K562 (cell line): Measurements from ENCODE around the gene RBM26. TPM values are rescaled to one million over a fixed set of nuclear protein-coding genes. Genes with fewer than 3 reads are reported as not detected.

Experiments
- ATAC-seq: fragments of 200-7000 bp; cut with Tn5 transposase; 3 replicates; pipeline ENCODE4 v1.9.1; 2020; ENCODE audit warnings: moderate library complexity
- BruUV-seq: library from RNA; stranded (reverse); fragments of 400-500 nt; replicated peaks from 2 replicates; lab custom pipeline; 2021; lab: Mats Ljungman, UMichigan
- CTCF ChIA-PET: fragments of 300-600 bp; formaldehyde crosslinking; extraction: SDS; loops from one replicate; lab custom pipeline; 2021; ENCODE audit warnings: low intra/inter-chr PET ratio; lab: Yijun Ruan, JAX
- POLR2A ChIA-PET: fragments of 300-600, 350-650 bp; sonication (Branson Sonifier 250); formaldehyde crosslinking; extraction: SDS; loops from one replicate; lab custom pipeline; 2021; ENCODE audit warnings: antibody characterized with exemption, inconsistent platforms; lab: Yijun Ruan, JAX
- DNase-seq, 4 experiments: peaks; one replicate each; pipeline versions ENCODE4 v3.0.0 to v3.0.0-alpha.2; 2011 to 2018; ENCODE audit warnings: low spot score in 3 of 4, mixed read lengths in 3 of 4; ENCODE audit errors: extremely low read depth in 1 of 4
- FAIRE-seq: peaks from 2 replicates; lab custom pipeline; 2011; peaks lifted over from hg19 to GRCh38; lab: Jason Lieb, UNC
- H2AFZ ChIP-seq: 2 replicates; pipeline ENCODE4 v1.6.0; 2011; ENCODE audit warnings: low read depth, low read length, control low read depth, inconsistent platforms
- H3K27ac ChIP-seq: fragments of 200-600 bp; 3 replicates; pipeline ENCODE4 v1.8.0; 2011; ENCODE audit warnings: low read depth, mild to moderate bottlenecking, control low read depth, inconsistent platforms, low read length, moderate library complexity, mixed read lengths; ENCODE audit errors: extremely low read depth
- H3K27me3 ChIP-seq, 2 experiments: fragments of 300-600 bp in 1 of 2; 2 replicates in 1 of 2; 3 replicates in 1 of 2; pipeline versions ENCODE4 v1.6.0 to v1.8.0; 2011; ENCODE audit warnings: inconsistent platforms in 2 of 2, low read length in 2 of 2, mild to moderate bottlenecking in 1 of 2, mixed read lengths in 1 of 2, moderate library complexity in 1 of 2; ENCODE audit not compliant: control insufficient read depth in 2 of 2, insufficient read depth in 2 of 2
- H3K36me3 ChIP-seq: fragments of 300-600 bp; 3 replicates; pipeline ENCODE4 v1.8.0; 2011; ENCODE audit warnings: mild to moderate bottlenecking, low read length, inconsistent platforms; ENCODE audit not compliant: control insufficient read depth, insufficient read depth
- H3K4me1 ChIP-seq, 2 experiments: fragments of 200-600 bp in 1 of 2; replicated peaks in 1 of 2; 2 replicates in 1 of 2; 3 replicates in 1 of 2; pipeline versions ENCODE4 v1.5.1 to v1.8.0; 2011; ENCODE audit warnings: inconsistent platforms in 2 of 2, low read length in 2 of 2, mild to moderate bottlenecking in 1 of 2, mixed read lengths in 1 of 2, moderate library complexity in 1 of 2; ENCODE audit not compliant: control insufficient read depth in 2 of 2, insufficient read depth in 2 of 2
- H3K4me2 ChIP-seq: 2 replicates; pipeline ENCODE4 v1.6.1; 2011; ENCODE audit warnings: low read length, control low read depth, inconsistent platforms, mixed read lengths; ENCODE audit not compliant: insufficient read depth
- H3K4me3 ChIP-seq: fragments of 200-600 bp; sonication (generic), shearing (Covaris generic); 2 replicates; pipeline ENCODE4 v1.5.1; 2016; ENCODE audit warnings: control low read depth, inconsistent platforms
- H3K79me2 ChIP-seq: fragments of 200-600 bp; 3 replicates; pipeline ENCODE4 v1.8.0; 2011; ENCODE audit warnings: low read length, inconsistent platforms; ENCODE audit not compliant: control insufficient read depth, insufficient read depth
- H3K9ac ChIP-seq, 2 experiments: 2 replicates each; pipeline versions ENCODE4 v1.6.0 to v1.6.1; 2011; ENCODE audit warnings: low read depth in 2 of 2, low read length in 2 of 2, control low read depth in 1 of 2, inconsistent platforms in 1 of 2, mild to moderate bottlenecking in 1 of 2, mixed read lengths in 1 of 2; ENCODE audit not compliant: insufficient read depth in 1 of 2
- H3K9me1 ChIP-seq: one replicate; pipeline ENCODE4 v1.6.0; 2011; ENCODE audit warnings: inconsistent platforms, mild to moderate bottlenecking, low read length, moderate library complexity; ENCODE audit not compliant: control insufficient read depth, insufficient read depth
- H3K9me3 ChIP-seq: replicated peaks from 2 replicates; pipeline ENCODE4 v1.5.1; 2011; ENCODE audit warnings: low read depth, low read length, inconsistent platforms; ENCODE audit not compliant: control insufficient read depth, insufficient read depth
- H4K20me1 ChIP-seq: replicated peaks from 2 replicates; pipeline ENCODE4 v1.6.1; 2011; ENCODE audit warnings: low read length, inconsistent platforms, mixed read lengths; ENCODE audit not compliant: control insufficient read depth, insufficient read depth
- CCNT2 ChIP-seq: IDR thresholded peaks from 2 replicates; pipeline ENCODE4 v1.6.1; 2011; ENCODE audit warnings: borderline replicate concordance, low read depth, mild to moderate bottlenecking, moderate library complexity, mixed read lengths, low read length; ENCODE audit not compliant: insufficient read length; ENCODE audit errors: extremely low read depth
- EP300 ChIP-seq: IDR thresholded peaks from 2 replicates; pipeline ENCODE4 v1.6.1; 2012; ENCODE audit warnings: low read length, improper control_type of control experiment
- IFI16 ChIP-seq: fragments of 250-450 bp; sonication (Bioruptor Pico); IDR thresholded peaks from 2 replicates; pipeline ENCODE4 v2.1.2; 2022; ENCODE audit warnings: mild to moderate bottlenecking, inconsistent platforms
- PCBP1 ChIP-seq: fragments of 200-400 bp; formaldehyde crosslinking; IDR thresholded peaks from 2 replicates; pipeline ENCODE4 v1.6.1; 2018; ENCODE audit warnings: mild to moderate bottlenecking, low read depth, low read length; ENCODE audit not compliant: poor library complexity, severe bottlenecking
- PHF8 ChIP-seq: fragments of 200-600 bp; sonication (generic); IDR thresholded peaks from 2 replicates; pipeline ENCODE4 v1.6.1; 2012; ENCODE audit warnings: mixed run types, mild to moderate bottlenecking, inconsistent platforms, low read length, moderate library complexity, borderline replicate concordance
- POLR2H ChIP-seq: IDR thresholded peaks from 2 replicates; pipeline ENCODE4 v1.6.1; 2016; ENCODE audit warnings: missing genetic modification characterization, low read depth, mild to moderate bottlenecking, control low read depth, missing compliant biosample characterization, moderate library complexity
- POLR3G ChIP-seq: IDR thresholded peaks from 2 replicates; pipeline ENCODE4 v1.6.1; 2011; ENCODE audit not compliant: insufficient read length, insufficient replicate concordance; ENCODE audit errors: extremely low read depth
- PPARD ChIP-seq: fragments of 250-450 bp; sonication (Bioruptor Pico); IDR thresholded peaks from 2 replicates; pipeline ENCODE4 v1.8.0; 2022; ENCODE audit warnings: inconsistent platforms, mild to moderate bottlenecking, moderate library complexity
- PURB ChIP-seq: sonication (generic); formaldehyde crosslinking; IDR thresholded peaks from 2 replicates; pipeline ENCODE4 v1.9.0; 2021; ENCODE audit warnings: low read depth, mild to moderate bottlenecking, missing genetic modification reagents
- RBFOX2 ChIP-seq: fragments of 200-400 bp; formaldehyde crosslinking; IDR thresholded peaks from 2 replicates; pipeline ENCODE4 v1.6.1; 2017; ENCODE audit warnings: low read depth, mild to moderate bottlenecking, low read length, moderate library complexity
- XRCC4 ChIP-seq: IDR thresholded peaks from one replicate; pipeline ENCODE4 v1.6.1; 2011; ENCODE audit not compliant: insufficient read depth, insufficient read length; ENCODE audit errors: extremely low read depth
- WGBS: fragments of 100-300 bp; shearing (Covaris generic); methylation state at CpG from one replicate; pipeline ENCODE4 v1.1.6; 2016; ENCODE audit warnings: low coverage, mixed read lengths; ENCODE audit not compliant: insufficient coverage; ENCODE audit errors: missing lambda C conversion rate; 5-methylcytosine and 5-hydroxymethylcytosine counted together
- in situ Hi-C: fragments of 300-500 bp; cut with MboI; formaldehyde crosslinking; loops from 4 replicates; pipeline ENCODE4 v1.15.0; 2018; ENCODE audit warnings: inconsistent platforms, mixed read lengths
- intact Hi-C: fragments of 100-400 bp; cut with micrococcal nuclease; formaldehyde crosslinking; loops from 2 replicates; pipeline ENCODE4 v1.14.2; 2022
- polyA plus RNA-seq, 8 experiments: library from polyadenylated mRNA; depleted of rRNA in 4 of 8; stranded (reverse) in 5 of 8; unstranded in 3 of 8; fragments of >200 nt; fragmentation: Nextera tagmentation in 2 of 8; fragmentation: Illumina TruSeq in 1 of 8; extraction: Ambion mirVana in 2 of 8; extraction: Trizol in 1 of 8; gene quantifications; 2 replicates each; pipeline versions ENCODE4 v1.2.1 to v1.2.3, GENCODE V29; 2011 to 2014; ENCODE audit warnings: inconsistent platforms in 1 of 8, missing spikeins in 1 of 8
- total RNA-seq, 7 experiments: library from RNA; depleted of rRNA in 6 of 7; stranded (reverse); fragments of >200 nt in 6 of 7; fragmentation: Illumina TruSeq in 2 of 7; extraction: Trizol in 2 of 7; gene quantifications; 2 replicates each; pipeline versions ENCODE4 v1.2.1 to v1.2.3, GENCODE V29; 2011 to 2021; ENCODE audit warnings: low replicate concordance in 1 of 7
- TF ChIP-seq, protein P1 (sequence below): fragments of 250-450 bp; sonication (Bioruptor Pico); IDR thresholded peaks from 2 replicates; pipeline ENCODE4 v1.8.0; 2022; ENCODE audit warnings: inconsistent platforms
- TF ChIP-seq, protein P2 (sequence below): sonication (generic); formaldehyde crosslinking; IDR thresholded peaks from 2 replicates; pipeline ENCODE4 v1.8.1; 2023; ENCODE audit warnings: mild to moderate bottlenecking, missing genetic modification reagents

RBM26 gene
- total and polyA plus RNA-seq, 9 of the 15 experiments (the other 6 are each of a cell fraction or from before 2014, with no cell fraction given), result 10.0 to 42.4 (median 26.4) TPM

DNA sequence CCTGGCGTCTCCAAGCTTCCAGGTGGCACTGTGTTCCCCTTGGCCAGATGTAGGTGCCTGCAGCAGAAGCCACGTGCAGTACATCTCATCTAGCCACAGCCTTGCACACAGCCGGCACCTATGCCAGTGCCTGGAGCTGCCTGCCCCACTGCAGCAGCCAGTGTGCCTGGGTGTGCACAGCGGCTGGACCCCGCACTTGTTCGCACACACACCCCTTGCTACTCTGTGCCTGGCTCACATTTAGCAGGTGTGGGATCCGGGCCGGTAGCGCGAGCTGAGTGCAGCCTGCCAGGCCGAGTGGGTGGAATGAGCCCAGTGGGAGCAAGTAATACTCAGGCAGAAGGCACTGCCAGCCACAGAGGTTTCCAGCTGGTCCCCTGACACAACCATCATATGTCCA, 26.9 kb upstream of the RBM26 start (continued):
- TF ChIP-seq PHF8, result no peak
- TF ChIP-seq IFI16 (CRISPR knock-in tag), result no peak
- TF ChIP-seq PCBP1, result no peak
- TF ChIP-seq RBFOX2, result no peak
- no peak for TF ChIP-seq POLR2H

DNA sequence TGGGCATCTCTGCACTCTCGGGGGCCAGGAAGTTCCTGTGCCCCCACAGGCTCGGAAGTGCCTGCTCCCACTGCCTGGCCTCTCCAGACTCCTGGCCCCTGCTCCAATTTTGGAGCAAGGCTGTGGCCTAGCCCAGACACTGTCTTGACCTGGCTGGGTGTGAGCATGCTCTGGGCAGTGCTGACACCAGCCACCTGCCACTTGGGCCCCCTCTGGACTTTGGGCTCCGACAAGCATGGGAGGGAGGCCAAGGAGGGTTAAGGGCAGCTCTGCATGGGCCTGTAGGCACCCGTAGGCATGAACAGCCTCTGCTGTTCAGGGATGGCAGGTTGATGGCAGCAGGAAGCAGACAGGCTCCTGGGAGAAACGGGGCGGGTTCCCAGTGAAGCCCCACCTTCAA, 26.0 kb upstream of the RBM26 start:
- H3K36me3 ChIP-seq, result no peaks in the 10 kb centered on the region
- no peak overlapping the region for H3K4me2 ChIP-seq
- no TSS peak for BruUV-seq
- CTCF ChIA-PET, result no interaction called here
- H3K4me3 ChIP-seq, result no peak overlapping the region
- 37% methylated on average over 3 of the region's 6 CpGs for WGBS
- DNase-seq (no peak), ATAC-seq (no peak), FAIRE-seq (no peak)
- peaks cover 0 to 3% of the 10 kb centered on the region in 2 experiments; a peak in 2 of 5 replicates for H3K4me1 ChIP-seq
- H3K27me3 ChIP-seq, result no peaks in the 10 kb centered on the region
- intact Hi-C loops (no loop called here), in situ Hi-C loops (loop anchor here (25.0 kb wide), 1 partner anchor 905 kb away; the partner anchor contains the start of gene SPRY2)
- H3K9ac ChIP-seq, result no peak overlapping the region
- H2AFZ ChIP-seq, result no peak overlapping the region
- no peaks in the 10 kb centered on the region for H3K9me3 ChIP-seq
- H3K27ac ChIP-seq, result no peak overlapping the region
- POLR2A ChIA-PET, result interaction anchor here (0.9 kb wide), 1 partner anchor 8 kb away, joined by 3 read pairs; no protein-coding TSS in a partner anchor
- no peaks in the 10 kb centered on the region for H3K9me1 ChIP-seq
- no peaks in the 10 kb centered on the region for H3K79me2 ChIP-seq
- no peaks in the 10 kb centered on the region for H4K20me1 ChIP-seq
- no peak for TF ChIP-seq EP300
- TF ChIP-seq POLR3G, result no peak
- TF ChIP-seq, protein P1, sequence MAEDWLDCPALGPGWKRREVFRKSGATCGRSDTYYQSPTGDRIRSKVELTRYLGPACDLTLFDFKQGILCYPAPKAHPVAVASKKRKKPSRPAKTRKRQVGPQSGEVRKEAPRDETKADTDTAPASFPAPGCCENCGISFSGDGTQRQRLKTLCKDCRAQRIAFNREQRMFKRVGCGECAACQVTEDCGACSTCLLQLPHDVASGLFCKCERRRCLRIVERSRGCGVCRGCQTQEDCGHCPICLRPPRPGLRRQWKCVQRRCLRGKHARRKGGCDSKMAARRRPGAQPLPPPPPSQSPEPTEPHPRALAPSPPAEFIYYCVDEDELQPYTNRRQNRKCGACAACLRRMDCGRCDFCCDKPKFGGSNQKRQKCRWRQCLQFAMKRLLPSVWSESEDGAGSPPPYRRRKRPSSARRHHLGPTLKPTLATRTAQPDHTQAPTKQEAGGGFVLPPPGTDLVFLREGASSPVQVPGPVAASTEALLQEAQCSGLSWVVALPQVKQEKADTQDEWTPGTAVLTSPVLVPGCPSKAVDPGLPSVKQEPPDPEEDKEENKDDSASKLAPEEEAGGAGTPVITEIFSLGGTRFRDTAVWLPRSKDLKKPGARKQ (CRISPR knock-in tag), result no peak
- TF ChIP-seq XRCC4, result no peak
- TF ChIP-seq PURB, result no peak
- no peak for TF ChIP-seq PPARD (CRISPR knock-in tag)
- TF ChIP-seq, protein P2, sequence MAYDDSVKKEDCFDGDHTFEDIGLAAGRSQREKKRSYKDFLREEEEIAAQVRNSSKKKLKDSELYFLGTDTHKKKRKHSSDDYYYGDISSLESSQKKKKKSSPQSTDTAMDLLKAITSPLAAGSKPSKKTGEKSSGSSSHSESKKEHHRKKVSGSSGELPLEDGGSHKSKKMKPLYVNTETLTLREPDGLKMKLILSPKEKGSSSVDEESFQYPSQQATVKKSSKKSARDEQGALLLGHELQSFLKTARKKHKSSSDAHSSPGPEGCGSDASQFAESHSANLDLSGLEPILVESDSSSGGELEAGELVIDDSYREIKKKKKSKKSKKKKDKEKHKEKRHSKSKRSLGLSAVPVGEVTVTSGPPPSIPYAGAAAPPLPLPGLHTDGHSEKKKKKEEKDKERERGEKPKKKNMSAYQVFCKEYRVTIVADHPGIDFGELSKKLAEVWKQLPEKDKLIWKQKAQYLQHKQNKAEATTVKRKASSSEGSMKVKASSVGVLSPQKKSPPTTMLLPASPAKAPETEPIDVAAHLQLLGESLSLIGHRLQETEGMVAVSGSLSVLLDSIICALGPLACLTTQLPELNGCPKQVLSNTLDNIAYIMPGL, result no peak
- no peak for TF ChIP-seq CCNT2
